A673 (cell line): ENCODE data around the gene PTCD3. TPM values are rescaled to one million over a fixed set of nuclear protein-coding genes. Genes with fewer than 3 reads are reported as not detected.

Experiments used
- BruUV-seq: library from RNA; stranded (reverse); fragments of 400-500 nt; replicated peaks from 2 replicates; lab custom pipeline; 2021; lab: Mats Ljungman, UMichigan
- CTCF ChIA-PET: fragments of 300-600 bp; sonication (Branson Sonifier 250); formaldehyde crosslinking; loops from one replicate; lab custom pipeline; 2022; ENCODE audit warnings: antibody characterized with exemption; lab: Charles Lee
- POLR2A ChIA-PET: fragments of 300-600 bp; sonication (Branson Sonifier 250); formaldehyde crosslinking; loops from one replicate; lab custom pipeline; 2022; ENCODE audit warnings: antibody characterized with exemption; ENCODE audit not compliant: low non-redundant PET; lab: Charles Lee
- DNase-seq: peaks from one replicate; pipeline ENCODE4 v3.0.0-alpha.2; 2015; ENCODE audit warnings: low spot score
- H3K27ac ChIP-seq: fragments of 200-600 bp; sonication (generic); 2 replicates; pipeline ENCODE4 v1.5.1; 2016; ENCODE audit warnings: mixed run types, low read depth, mild to moderate bottlenecking, mixed read lengths, antibody characterized with exemption, low read length; ENCODE audit not compliant: poor library complexity, severe bottlenecking
- H3K27me3 ChIP-seq: fragments of 200-600 bp; sonication (generic); replicated peaks from 2 replicates; pipeline ENCODE4 v1.6.1; 2017; ENCODE audit warnings: mixed run types, low read depth, mild to moderate bottlenecking, mixed read lengths, antibody characterized with exemption, low read length; ENCODE audit not compliant: insufficient read depth, poor library complexity
- H3K36me3 ChIP-seq: fragments of 200-600 bp; sonication (generic); 2 replicates; pipeline ENCODE4 v1.6.1; 2016; ENCODE audit warnings: mixed run types, mild to moderate bottlenecking, mixed read lengths, antibody characterized with exemption, low read length; ENCODE audit not compliant: insufficient read depth, poor library complexity, severe bottlenecking
- H3K4me1 ChIP-seq: fragments of 200-600 bp; sonication (generic); 2 replicates; pipeline ENCODE4 v1.6.1; 2017; ENCODE audit warnings: mixed run types, mild to moderate bottlenecking, mixed read lengths, antibody characterized with exemption, low read length; ENCODE audit not compliant: insufficient read depth, poor library complexity, severe bottlenecking
- H3K4me3 ChIP-seq: fragments of 200-600 bp; sonication (generic); 2 replicates; pipeline ENCODE4 v1.5.1; 2016; ENCODE audit warnings: low read depth, mixed run types, mild to moderate bottlenecking, mixed read lengths, low read length; ENCODE audit not compliant: poor library complexity, severe bottlenecking
- H3K9me3 ChIP-seq: fragments of 200-600 bp; sonication (generic); 2 replicates; pipeline ENCODE4 v1.6.1; 2016; ENCODE audit warnings: mixed run types, low read depth, mild to moderate bottlenecking, mixed read lengths, antibody characterized with exemption, low read length; ENCODE audit not compliant: poor library complexity, severe bottlenecking
- CTCF ChIP-seq: fragments of 300-800, 200-600 bp; sonication (generic); conservative IDR thresholded peaks from 2 replicates; pipeline ENCODE4 v1.5.1; 2017; ENCODE audit warnings: low read depth, mild to moderate bottlenecking, antibody characterized with exemption, low read length, moderate library complexity, mixed read lengths
- EZH2 ChIP-seq: fragments of 200-600 bp; sonication (generic); IDR thresholded peaks from 2 replicates; pipeline ENCODE4 v1.6.1; 2017; ENCODE audit warnings: borderline replicate concordance, low read depth, mild to moderate bottlenecking, mixed read lengths, antibody characterized with exemption, low read length; ENCODE audit not compliant: poor library complexity, severe bottlenecking
- intact Hi-C: fragments of 100-400 bp; cut with micrococcal nuclease; formaldehyde crosslinking; loops from one replicate; pipeline ENCODE4 v1.10.0; 2022; ENCODE audit not compliant: unreplicated experiment
- total RNA-seq: library from RNA; stranded (reverse); gene quantifications from 2 replicates; pipeline ENCODE4 v1.2.3, GENCODE V29; 2021

The PTCD3 gene
- total RNA-seq, 1 experiment from 2014 or later: 148 TPM

GRCh38 chr2:86124683-86125082 is 18.6 kb downstream of the PTCD3 start:
- Histone ChIP-seq H3K36me3 (peaks cover 100% of the 10 kb centered on the region), H3K4me3 (no peak overlapping the region), H3K4me1 (no peaks in the 10 kb centered on the region), H3K9me3 (no peaks in the 10 kb centered on the region), H3K27ac (no peak overlapping the region), H3K27me3 (no peaks in the 10 kb centered on the region)
- intact Hi-C loops: loop anchor here (5.0 to 10.0 kb wide), 2 partner anchors 38 to 480 kb away; no protein-coding TSS in a partner anchor
- CTCF ChIA-PET: no interaction called here
- TF ChIP-seq CTCF: no peak
- no peak for TF ChIP-seq EZH2
- no peak for DNase-seq
- no TSS peak for BruUV-seq
- POLR2A ChIA-PET: no interaction called here

GRCh38 chr2:86134709-86135108 is 28.7 kb downstream of the PTCD3 start:
- Histone ChIP-seq H3K4me1 (no peaks in the 10 kb centered on the region), H3K9me3 (no peaks in the 10 kb centered on the region), H3K36me3 (peaks cover 94% of the 10 kb centered on the region), H3K4me3 (no peak overlapping the region), H3K27me3 (no peaks in the 10 kb centered on the region), H3K27ac (no peak overlapping the region)
- intact Hi-C loops: no loop called here
- ChIA-PET CTCF (no interaction called here), POLR2A (no interaction called here)
- no TSS peak for BruUV-seq
- no peak for DNase-seq
- TF ChIP-seq CTCF (no peak), EZH2 (no peak)

- Histone ChIP-seq H3K4me1 (no peaks in the 10 kb centered on the region), H3K27me3 (no peaks in the 10 kb centered on the region), H3K9me3 (no peaks in the 10 kb centered on the region), H3K4me3 (no peak overlapping the region), H3K36me3 (peaks cover 84% of the 10 kb centered on the region), H3K27ac (no peak overlapping the region)
- BruUV-seq: no TSS peak
- no peak for DNase-seq
- intact Hi-C loops: no loop called here
- ChIA-PET CTCF (no interaction called here), POLR2A (no interaction called here)
- TF ChIP-seq CTCF (no peak), EZH2 (no peak)
Observed at GRCh38 chr2:86135653-86136052, 29.6 kb downstream of the PTCD3 start.
